A549 (cell line): ENCODE data around the gene PYGM. TPM values are rescaled to one million over a fixed set of nuclear protein-coding genes. Genes with fewer than 3 reads are reported as not detected.

Experiments used
- ATAC-seq, 2 experiments: fragments of 200-7000 bp in 1 of 2; fragments of >200 bp in 1 of 2; cut with Nextera tagmentation in 1 of 2; cut with Tn5 transposase in 1 of 2; 3 replicates each; pipeline versions ENCODE4 v1.8.0 to v1.9.1; 2018 to 2020; ENCODE audit warnings: mild to moderate bottlenecking in 1 of 2, moderate library complexity in 1 of 2
- CTCF ChIA-PET: fragments of 300-600 bp; sonication (Branson Sonifier 250); formaldehyde crosslinking; extraction: SDS; loops from one replicate; lab custom pipeline; 2021; ENCODE audit warnings: antibody characterized with exemption, inconsistent platforms; lab: Yijun Ruan, JAX
- POLR2A ChIA-PET: fragments of 350-600 bp; formaldehyde crosslinking; extraction: SDS; loops from one replicate; lab custom pipeline; 2021; ENCODE audit warnings: antibody characterized with exemption, inconsistent platforms; lab: Yijun Ruan, JAX
- DNase-seq, 2 experiments: peaks; one replicate each; pipeline versions ENCODE4 v3.0.0 to v3.0.0-alpha.2; 2011 to 2016; ENCODE audit warnings: low read depth in 1 of 2, low spot score in 1 of 2
- FAIRE-seq: peaks from 2 replicates; lab custom pipeline; 2011; peaks lifted over from hg19 to GRCh38; lab: Jason Lieb, UNC
- H3K27ac ChIP-seq, 2 experiments: fragments of >200 bp; sonication (Bioruptor Twin); formaldehyde crosslinking; 3 replicates each; pipeline ENCODE4 v1.5.1; 2016 to 2017
- H3K4me1 ChIP-seq: fragments of >200 bp; sonication (Bioruptor Twin); formaldehyde crosslinking; 3 replicates; pipeline ENCODE4 v1.6.1; 2016
- H3K4me2 ChIP-seq: fragments of >200 bp; sonication (Bioruptor Twin); formaldehyde crosslinking; 3 replicates; pipeline ENCODE4 v1.6.1; 2016
- H3K4me3 ChIP-seq: fragments of >200 bp; sonication (Bioruptor Twin); formaldehyde crosslinking; 3 replicates; pipeline ENCODE4 v1.5.1; 2016
- H3K9me3 ChIP-seq: fragments of >200 bp; sonication (Bioruptor Twin); formaldehyde crosslinking; 3 replicates; pipeline ENCODE4 v1.6.1; 2016
- CHD2 ChIP-seq: fragments of 150-350 bp; IDR thresholded peaks from 2 replicates; pipeline ENCODE4 v1.6.1; 2014; ENCODE audit warnings: low read length; ENCODE audit not compliant: partially characterized antibody
- CTCF ChIP-seq: fragments of >200 bp; sonication (Bioruptor Twin); formaldehyde crosslinking; IDR thresholded peaks from 3 replicates; pipeline ENCODE4 v1.5.1; 2016
- E2F6 ChIP-seq: IDR thresholded peaks from 2 replicates; pipeline ENCODE4 v1.6.1; 2012; ENCODE audit warnings: low read depth, borderline replicate concordance
- EHF ChIP-seq: fragments of 250-450 bp; sonication (Bioruptor Pico); IDR thresholded peaks from 2 replicates; pipeline ENCODE4 v1.5.0; 2020; ENCODE audit warnings: mild to moderate bottlenecking
- EHMT2 ChIP-seq: fragments of 200-600 bp; sonication (generic); IDR thresholded peaks from 2 replicates; pipeline ENCODE4 v1.6.1; 2016; ENCODE audit warnings: antibody characterized with exemption, low read depth, mild to moderate bottlenecking, moderate library complexity
- ELK1 ChIP-seq: fragments of 150-350 bp; IDR thresholded peaks from 2 replicates; pipeline ENCODE4 v1.6.1; 2014; ENCODE audit warnings: low read depth, mild to moderate bottlenecking, low read length
- EP300 ChIP-seq, 2 experiments: fragments of >200 bp; sonication (Bioruptor Twin); formaldehyde crosslinking; IDR thresholded peaks; 2 replicates in 1 of 2; 3 replicates in 1 of 2; pipeline ENCODE4 v1.6.1; 2016 to 2017
- FOSL2 ChIP-seq, 2 experiments: fragments of 450-650 bp in 1 of 2; fragments of >200 bp in 1 of 2; sonication (Bioruptor Twin) in 1 of 2; formaldehyde crosslinking; IDR thresholded peaks; 2 replicates each; pipeline versions ENCODE4 v1.5.0 to v1.6.1; 2016 to 2020; ENCODE audit warnings: mild to moderate bottlenecking in 1 of 2, moderate library complexity in 1 of 2
- GATA3 ChIP-seq: IDR thresholded peaks from 2 replicates; pipeline ENCODE4 v1.6.1; 2012; ENCODE audit warnings: borderline replicate concordance
- HDAC2 ChIP-seq: fragments of 200-600 bp; sonication (generic); IDR thresholded peaks from 2 replicates; pipeline ENCODE4 v1.6.1; 2016
- HMGXB4 ChIP-seq: fragments of 250-450 bp; sonication (Bioruptor Pico); IDR thresholded peaks from 2 replicates; pipeline ENCODE4 v1.5.0; 2021; ENCODE audit warnings: mild to moderate bottlenecking, moderate library complexity, borderline replicate concordance
- JUN ChIP-seq, 2 experiments: fragments of >200 bp; sonication (Bioruptor Twin); formaldehyde crosslinking; IDR thresholded peaks; 2 replicates in 1 of 2; 3 replicates in 1 of 2; pipeline ENCODE4 v1.6.1; 2016 to 2017
- JUNB ChIP-seq: fragments of >200 bp; sonication (Bioruptor Twin); formaldehyde crosslinking; IDR thresholded peaks from 2 replicates; pipeline ENCODE4 v1.6.1; 2016
- MAFK ChIP-seq: fragments of 450-650 bp; IDR thresholded peaks from 2 replicates; pipeline ENCODE4 v1.6.1; 2014; ENCODE audit not compliant: partially characterized antibody
- MAX ChIP-seq: IDR thresholded peaks from 2 replicates; pipeline ENCODE4 v1.6.1; 2012
- MYC ChIP-seq: IDR thresholded peaks from 2 replicates; pipeline ENCODE4 v1.6.1; 2012; ENCODE audit warnings: mild to moderate bottlenecking, inconsistent platforms, low read length, improper control_type of control experiment, borderline replicate concordance
- NFE2L2 ChIP-seq: fragments of 150-350 bp; conservative IDR thresholded peaks from 2 replicates; pipeline ENCODE4 v1.6.1; 2014; ENCODE audit warnings: low read length
- PHF8 ChIP-seq: fragments of 200-600 bp; sonication (generic); IDR thresholded peaks from 2 replicates; pipeline ENCODE4 v1.6.1; 2016; ENCODE audit warnings: low read depth, mild to moderate bottlenecking, antibody characterized with exemption, moderate library complexity, borderline replicate concordance
- POLR2A ChIP-seq: IDR thresholded peaks from 2 replicates; pipeline ENCODE4 v1.6.1; 2012; ENCODE audit warnings: mild to moderate bottlenecking, low read length
- RARB ChIP-seq: fragments of 250-450 bp; sonication (Bioruptor Pico); IDR thresholded peaks from 2 replicates; pipeline ENCODE4 v1.8.0; 2021; ENCODE audit warnings: mild to moderate bottlenecking, moderate library complexity
- RFX5 ChIP-seq: fragments of 450-650 bp; IDR thresholded peaks from 2 replicates; pipeline ENCODE4 v1.7.1; 2014; ENCODE audit warnings: antibody characterized with exemption, mild to moderate bottlenecking, moderate library complexity
- SMC3 ChIP-seq: fragments of >200 bp; sonication (Bioruptor Twin); formaldehyde crosslinking; IDR thresholded peaks from 3 replicates; pipeline ENCODE4 v1.6.1; 2018; ENCODE audit warnings: inconsistent platforms
- TP53 ChIP-seq: fragments of 250-450 bp; sonication (Bioruptor Pico); IDR thresholded peaks from 2 replicates; pipeline ENCODE4 v1.5.0; 2021; ENCODE audit warnings: mild to moderate bottlenecking, moderate library complexity
- ZFP36 ChIP-seq: fragments of 450-650 bp; IDR thresholded peaks from 2 replicates; pipeline ENCODE4 v1.6.1; 2014; ENCODE audit warnings: borderline replicate concordance; ENCODE audit not compliant: partially characterized antibody
- ZNF302 ChIP-seq: fragments of 250-450 bp; sonication (Bioruptor Pico); IDR thresholded peaks from 2 replicates; pipeline ENCODE4 v1.9.0; 2021; ENCODE audit warnings: inconsistent platforms, mild to moderate bottlenecking, moderate library complexity
- WGBS: methylation state at CpG from one replicate; pipeline ENCODE4 v1.1.6; 2017; ENCODE audit errors: missing lambda C conversion rate; 5-methylcytosine and 5-hydroxymethylcytosine counted together
- polyA plus RNA-seq, 4 experiments: library from polyadenylated mRNA; depleted of rRNA in 3 of 4; stranded (reverse); fragments of >200 nt; fragmentation: RNase III in 1 of 4; extraction: RNeasy Plus Mini Kit Qiagen cat#74134 plus additional on column Dnase treatment in 1 of 4; gene quantifications; 2 replicates in 3 of 4; 3 replicates in 1 of 4; pipeline ENCODE4 v1.2.3, GENCODE V29; 2011 to 2017

The PYGM gene
- polyA plus RNA-seq, 2 of the 4 experiments (the other 2 are of a cell fraction), result 0.22 to 0.23 TPM

GRCh38 chr11:64713016-64713707 is 46.6 kb downstream of the PYGM start:
- FAIRE-seq, result no peak
- Histone ChIP-seq H3K4me2 (peak overlapping the region; percentile 68), H3K27ac (peak overlapping the region in 1 of 2 experiments; percentile 20; a peak in 1 of 6 replicates), H3K4me3 (peak overlapping the region; percentile 33), H3K4me1 (peaks cover 13% of the 10 kb centered on the region; the same call in 2 of the 3 replicates), H3K9me3 (no peaks in the 10 kb centered on the region)
- ChIA-PET CTCF (interaction anchor here (1.2 to 8.1 kb wide), 2 partner anchors 10 to 24 kb away, joined by 3 to 48 read pairs; no protein-coding TSS in a partner anchor), POLR2A (no interaction called here)
- no CpG with 5 or more reads among the region's 111 CpGs for WGBS
- peak; percentile 24; the same call in 1 of the 2 replicates for TF ChIP-seq MAX
- TF ChIP-seq ZFP36, result no peak
- ATAC-seq, result 0 out of 6 replicates have a peak, but pooled peaks of 1 of the 2 experiments have one; percentile 4
- DNase-seq, result peak in 1 of 2 experiments; percentile 48

- TF ChIP-seq EP300 (IDR thresholded peaks at IDR 0.05) (no peak), E2F6 (no peak), TP53 (CRISPR knock-in tag) (no peak), NFE2L2 (no peak), CHD2 (no peak), RARB (CRISPR knock-in tag) (no peak), EHMT2 (no peak)
- peaks cover 13% of the 10 kb centered on the region; the same call in 2 of the 3 replicates for H3K4me1 ChIP-seq
- peak overlapping the region; percentile 68 for H3K4me2 ChIP-seq
- H3K4me3 ChIP-seq, result 0 out of 3 replicates have a peak overlapping the region, but pooled peaks have one; percentile 9
- 3% methylated on average over 5 of the region's 45 CpGs for WGBS
- ATAC-seq (0 out of 6 replicates have a peak, but pooled peaks of 1 of the 2 experiments have one; percentile 8), DNase-seq (no peak), FAIRE-seq (no peak)
- ChIA-PET CTCF (interaction anchor here (1.2 to 8.1 kb wide), 2 partner anchors 9 to 24 kb away, joined by 3 to 48 read pairs; no protein-coding TSS in a partner anchor), POLR2A (no interaction called here)
- H3K9me3 ChIP-seq, result no peaks in the 10 kb centered on the region
- H3K27ac ChIP-seq, result no peak overlapping the region
These were observed 47.3 kb downstream of the PYGM start for GRCh38 chr11:64712430-64713015.

GRCh38 chr11:64711956-64712362 is 47.8 kb downstream of the PYGM start:
- Histone ChIP-seq H3K4me2 (0 out of 3 replicates have a peak overlapping the region, but pooled peaks have one; percentile 68), H3K9me3 (no peaks in the 10 kb centered on the region), H3K4me3 (no peak overlapping the region), H3K4me1 (peaks cover 13% of the 10 kb centered on the region; the same call in 2 of the 3 replicates), H3K27ac (no peak overlapping the region)
- FAIRE-seq (no peak), ATAC-seq (no peak), DNase-seq (no peak)
- ChIA-PET POLR2A (no interaction called here), CTCF (no interaction called here)
- 88% methylated on average over 18 of the region's 19 CpGs for WGBS
- TF ChIP-seq GATA3, result no peak
- TF ChIP-seq CTCF, result no peak
- TF ChIP-seq JUN (IDR thresholded peaks at IDR 0.05), result no peak
- no peak for TF ChIP-seq PHF8
- no peak for TF ChIP-seq RFX5
- TF ChIP-seq ELK1, result no peak
- no peak for TF ChIP-seq POLR2A
- TF ChIP-seq EHF (CRISPR knock-in tag), result no peak
- TF ChIP-seq TP53 (CRISPR knock-in tag), result no peak
- TF ChIP-seq FOSL2 (IDR thresholded peaks at IDR 0.05), result no peak
- TF ChIP-seq FOSL2 (CRISPR knock-in tag; IDR thresholded peaks at IDR 0.05), result no peak
- TF ChIP-seq SMC3, result no peak
- TF ChIP-seq MAFK, result no peak
- TF ChIP-seq ZNF302 (CRISPR knock-in tag), result no peak
- no peak for TF ChIP-seq MYC
- no peak for TF ChIP-seq JUNB
- TF ChIP-seq HMGXB4 (CRISPR knock-in tag), result no peak
- no peak for TF ChIP-seq HDAC2
- no peak for TF ChIP-seq MAX
